T-helper 17 cell (primary cell): ENCODE results near the gene CNNM3. TPM values are rescaled to one million over a fixed set of nuclear protein-coding genes. Genes with fewer than 3 reads are reported as not detected.

Experiments
- ATAC-seq: fragments of 150-1000 bp; cut with Tn5 transposase; 2 replicates; pipeline ENCODE4 v1.10.0; 2021; ENCODE audit warnings: mild to moderate bottlenecking, moderate library complexity
- DNase-seq, 3 donors: peaks; one replicate each; pipeline versions ENCODE4 v3.0.0 to v3.0.0-alpha.2; 2020 to 2021
- H3K9me3 ChIP-seq: one replicate; pipeline ENCODE4 v1.7.0; 2013; ENCODE audit warnings: low read length, mild to moderate bottlenecking; ENCODE audit not compliant: control insufficient read depth, poor library complexity, severe bottlenecking
- H3K27ac Mint-ChIP-seq: one replicate; pipeline ENCODE4 v1.8.0; 2022; ENCODE audit warnings: mild to moderate bottlenecking, moderate library complexity, mixed read lengths
- H3K27me3 Mint-ChIP-seq: one replicate; pipeline ENCODE4 v1.8.0; 2022; ENCODE audit warnings: mixed read lengths
- H3K36me3 Mint-ChIP-seq: one replicate; pipeline ENCODE4 v1.8.0; 2022; ENCODE audit warnings: low read depth, mixed read lengths
- H3K4me1 Mint-ChIP-seq: one replicate; pipeline ENCODE4 v1.8.0; 2022; ENCODE audit warnings: mild to moderate bottlenecking, mixed read lengths
- H3K4me3 Mint-ChIP-seq: one replicate; pipeline ENCODE4 v1.8.0; 2022; ENCODE audit warnings: mild to moderate bottlenecking, moderate library complexity, mixed read lengths
- total RNA-seq, 4 donors: library from RNA in 2 of 4; stranded (reverse) in 2 of 4; gene quantifications; one replicate each; pipeline ENCODE4 v1.2.3 and lab custom pipeline; 2022 to 2026

CNNM3 gene
- total RNA-seq, 2 donors from 2014 or later, result 30.8 to 39.5 TPM

- H3K36me3 Mint-ChIP-seq, result peaks cover 7% of the 10 kb centered on the region
- ATAC-seq (no peak), DNase-seq (no peak)
- H3K9me3 ChIP-seq, result no peaks in the 10 kb centered on the region
- H3K4me1 Mint-ChIP-seq, result peaks cover 7% of the 10 kb centered on the region
- H3K4me3 Mint-ChIP-seq, result no peak overlapping the region
- H3K27me3 Mint-ChIP-seq, result no peaks in the 10 kb centered on the region
- peak overlapping the region; percentile 54 for H3K27ac Mint-ChIP-seq
Observed at GRCh38 chr2:96830044-96830562, 14.0 kb downstream of the CNNM3 start.

GRCh38 chr2:96831679-96832078 is 15.6 kb downstream of the CNNM3 start:
- DNase-seq (no peak), ATAC-seq (no peak)
- H3K9me3 ChIP-seq, result no peaks in the 10 kb centered on the region
- no peak overlapping the region for H3K4me3 Mint-ChIP-seq
- H3K36me3 Mint-ChIP-seq, result peaks cover 7% of the 10 kb centered on the region
- H3K27me3 Mint-ChIP-seq, result no peaks in the 10 kb centered on the region
- H3K27ac Mint-ChIP-seq, result no peak overlapping the region
- H3K4me1 Mint-ChIP-seq, result peaks cover 7% of the 10 kb centered on the region

- H3K36me3 Mint-ChIP-seq, result peaks cover 7% of the 10 kb centered on the region
- no peak for DNase-seq
- no peak overlapping the region for H3K27ac Mint-ChIP-seq
- ATAC-seq, result no peak
- no peak overlapping the region for H3K4me3 Mint-ChIP-seq
- H3K4me1 Mint-ChIP-seq, result peaks cover 7% of the 10 kb centered on the region
- no peaks in the 10 kb centered on the region for H3K9me3 ChIP-seq
- no peaks in the 10 kb centered on the region for H3K27me3 Mint-ChIP-seq
Observed at GRCh38 chr2:96832408-96832753, 16.3 kb downstream of the CNNM3 start.

GRCh38 chr2:96832754-96833507 is 16.9 kb downstream of the CNNM3 start:
- no peaks in the 10 kb centered on the region for H3K9me3 ChIP-seq
- Mint-ChIP-seq H3K27me3 (no peaks in the 10 kb centered on the region), H3K4me1 (peaks cover 7% of the 10 kb centered on the region), H3K4me3 (no peak overlapping the region), H3K27ac (no peak overlapping the region), H3K36me3 (peaks cover 7% of the 10 kb centered on the region)
- ATAC-seq (no peak), DNase-seq (no peak)

GRCh38 chr2:96835830-96836229 is 19.8 kb downstream of the CNNM3 start:
- peaks cover 12% of the 10 kb centered on the region for H3K4me1 Mint-ChIP-seq
- H3K9me3 ChIP-seq, result no peaks in the 10 kb centered on the region
- no peak for DNase-seq
- peaks cover 3% of the 10 kb centered on the region for H3K36me3 Mint-ChIP-seq
- no peak for ATAC-seq
- H3K27ac Mint-ChIP-seq, result peak overlapping the region; percentile 11
- no peak overlapping the region for H3K4me3 Mint-ChIP-seq
- H3K27me3 Mint-ChIP-seq, result no peaks in the 10 kb centered on the region

- Mint-ChIP-seq H3K36me3 (no peaks in the 10 kb centered on the region), H3K4me3 (no peak overlapping the region), H3K27ac (no peak overlapping the region), H3K4me1 (peaks cover 11% of the 10 kb centered on the region), H3K27me3 (no peaks in the 10 kb centered on the region)
- ATAC-seq, result no peak
- no peaks in the 10 kb centered on the region for H3K9me3 ChIP-seq
- no peak for DNase-seq
Observed at GRCh38 chr2:96837575-96837974, 21.5 kb downstream of the CNNM3 start.

GRCh38 chr2:96838345-96839292 is 22.6 kb downstream of the CNNM3 start:
- DNase-seq (no peak), ATAC-seq (no peak)
- no peaks in the 10 kb centered on the region for H3K9me3 ChIP-seq
- H3K27me3 Mint-ChIP-seq, result no peaks in the 10 kb centered on the region
- H3K4me3 Mint-ChIP-seq, result peak overlapping the region; percentile 87
- peak overlapping the region; percentile 68 for H3K27ac Mint-ChIP-seq
- H3K36me3 Mint-ChIP-seq, result no peaks in the 10 kb centered on the region
- peaks cover 15% of the 10 kb centered on the region for H3K4me1 Mint-ChIP-seq

- Mint-ChIP-seq H3K4me3 (peak overlapping the region; percentile 87), H3K27ac (peak overlapping the region; percentile 68), H3K27me3 (no peaks in the 10 kb centered on the region), H3K4me1 (peaks cover 15% of the 10 kb centered on the region), H3K36me3 (no peaks in the 10 kb centered on the region)
- ATAC-seq (peak; percentile 99), DNase-seq (peak; percentile 67 to 72 (median 70))
- H3K9me3 ChIP-seq, result no peaks in the 10 kb centered on the region
Observed at GRCh38 chr2:96839293-96839874, 23.3 kb downstream of the CNNM3 start.

GRCh38 chr2:96839875-96840850 is 24.1 kb downstream of the CNNM3 start:
- no peaks in the 10 kb centered on the region for H3K9me3 ChIP-seq
- no peaks in the 10 kb centered on the region for H3K27me3 Mint-ChIP-seq
- ATAC-seq, result no peak
- no peak for DNase-seq
- peaks cover 15% of the 10 kb centered on the region for H3K4me1 Mint-ChIP-seq
- H3K36me3 Mint-ChIP-seq, result no peaks in the 10 kb centered on the region
- peak overlapping the region; percentile 68 for H3K27ac Mint-ChIP-seq
- H3K4me3 Mint-ChIP-seq, result peak overlapping the region; percentile 66

- no peaks in the 10 kb centered on the region for H3K9me3 ChIP-seq
- Mint-ChIP-seq H3K4me1 (peaks cover 15% of the 10 kb centered on the region), H3K4me3 (no peak overlapping the region), H3K27ac (peak overlapping the region; percentile 68), H3K27me3 (no peaks in the 10 kb centered on the region), H3K36me3 (no peaks in the 10 kb centered on the region)
- no peak for DNase-seq
- no peak for ATAC-seq
Observed at GRCh38 chr2:96841701-96842495, 25.8 kb downstream of the CNNM3 start.

GRCh38 chr2:96842600-96842999 is 26.5 kb downstream of the CNNM3 start:
- Mint-ChIP-seq H3K4me3 (no peak overlapping the region), H3K4me1 (peaks cover 15% of the 10 kb centered on the region), H3K27ac (peak overlapping the region; percentile 84), H3K36me3 (no peaks in the 10 kb centered on the region), H3K27me3 (no peaks in the 10 kb centered on the region)
- DNase-seq (no peak), ATAC-seq (no peak)
- no peaks in the 10 kb centered on the region for H3K9me3 ChIP-seq
